Testis (tissue), 2 donors: ENCODE measurements around the gene PDYN.

Experiments
- CTCF ChIP-seq, 3 experiments: fragments of 450-650 bp in 2 of 3; fragments of 200-600 bp in 1 of 3; sonication (generic) in 1 of 3; IDR thresholded peaks; one replicate each; pipeline ENCODE4 v1.5.1; 2016 to 2019; ENCODE audit warnings: antibody characterized with exemption in 3 of 3, mild to moderate bottlenecking in 2 of 3, moderate library complexity in 1 of 3
- POLR2A ChIP-seq: fragments of 450-650 bp; IDR thresholded peaks from one replicate; pipeline ENCODE4 v1.6.1; 2017; ENCODE audit warnings: antibody characterized with exemption, mild to moderate bottlenecking, moderate library complexity

DNA sequence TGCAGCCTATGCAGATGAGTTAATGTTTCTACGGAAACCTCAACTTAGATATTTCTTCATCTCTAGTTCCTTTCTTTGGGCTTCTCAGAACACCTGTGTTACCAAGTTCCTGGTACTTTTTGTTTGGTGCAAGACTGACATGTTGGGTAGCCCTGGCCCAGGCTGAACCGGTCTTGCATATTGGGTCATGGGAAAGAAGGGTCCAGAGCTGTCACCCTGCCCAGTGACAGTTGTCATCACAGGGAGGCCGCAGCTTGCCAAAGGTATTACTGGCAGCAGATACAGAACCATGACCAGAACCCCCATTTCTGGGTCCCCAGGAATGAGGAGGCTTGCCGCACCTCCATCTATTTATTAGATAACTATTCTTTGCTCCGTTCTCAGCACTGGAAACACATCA, 40.2 kb downstream of the PDYN start:
- TF ChIP-seq CTCF (IDR thresholded peaks at IDR 0.05) (no peak), POLR2A (no peak)
